ENCODE results near the gene CLSTN2. TPM values are rescaled to one million over a fixed set of nuclear protein-coding genes. Genes with fewer than 3 reads are reported as not detected.

Gene CLSTN2
- total and polyA plus RNA-seq, 2 of the 8 experiments (the other 6 are each of a cell fraction or from before 2014, with no cell fraction given) = 0.39 to 0.52 TPM

DNA sequence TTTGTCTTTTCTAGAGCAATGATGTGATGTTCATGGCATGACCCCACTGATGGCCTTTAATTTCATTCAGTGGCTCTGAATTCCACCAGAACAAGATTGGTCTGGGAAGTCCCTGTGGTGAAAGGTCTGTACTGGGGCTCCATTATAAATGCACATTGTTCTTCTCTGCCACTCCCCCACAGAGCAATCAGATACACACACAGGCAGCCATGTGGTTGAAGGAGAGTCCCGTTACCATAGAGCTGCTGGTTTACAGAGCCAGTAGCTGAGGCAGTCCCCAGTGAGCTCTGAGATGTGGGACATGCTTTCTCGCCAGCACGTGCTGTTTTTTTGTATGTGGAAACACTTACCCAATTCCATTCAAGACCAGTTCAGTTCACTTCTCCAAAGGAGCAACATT is 570.2 kb downstream of the CLSTN2 start (continued):
- TF ChIP-seq CHD1 (IDR thresholded peaks at IDR 0.05; ENCODE audit: low read depth, low read length) = no peak

All from H1 (cell line).